Inflammatory macrophage treated with lipopolysaccharide for 4 hours (primary cell): ENCODE results near the gene MLF1.
A peak's percentile ranks its signal among the peaks of the same experiment; 100 is the strongest.

Source experiments
- DNase-seq: peaks from one replicate; pipeline ENCODE4 v3.0.0-alpha.2; 2020

Gene MLF1

DNA sequence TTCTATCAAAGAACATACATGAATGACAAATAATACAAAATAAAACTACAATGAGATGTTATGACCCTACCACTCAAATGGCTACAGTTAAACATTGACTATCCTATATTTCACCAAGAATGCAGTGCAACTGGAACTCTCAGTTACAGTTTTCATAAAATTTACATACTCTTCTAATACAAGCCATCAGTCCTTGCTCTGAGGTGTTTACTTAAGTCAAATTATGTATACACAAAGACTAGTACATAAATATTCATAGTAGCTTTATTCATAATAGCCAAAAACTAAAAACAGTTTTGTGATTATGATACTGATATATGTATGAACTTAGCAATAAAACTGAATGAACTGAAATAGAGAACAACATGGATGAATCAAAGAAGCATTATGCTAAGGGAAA lies 19.2 kb downstream of the MLF1 start:
- no peak for DNase-seq

DNA sequence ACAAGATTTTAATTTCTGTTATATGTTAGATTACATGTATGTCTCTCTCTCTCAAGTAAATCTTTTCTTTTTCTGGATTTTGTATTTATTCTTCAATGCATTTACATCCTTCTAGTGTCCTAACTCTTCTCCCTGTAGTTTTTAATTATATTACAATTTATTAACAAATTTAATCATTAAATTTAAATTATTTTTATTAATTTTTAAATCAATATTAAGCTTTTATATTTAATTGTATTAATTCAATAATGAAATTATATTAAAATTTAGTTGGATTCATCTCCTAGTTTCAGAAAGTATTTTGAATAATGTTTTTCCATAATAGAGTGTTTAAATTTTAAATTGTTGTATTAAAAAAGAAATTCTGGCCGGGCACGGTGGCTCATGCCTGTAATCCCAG lies 29.8 kb downstream of the MLF1 start:
- no peak for DNase-seq

DNA sequence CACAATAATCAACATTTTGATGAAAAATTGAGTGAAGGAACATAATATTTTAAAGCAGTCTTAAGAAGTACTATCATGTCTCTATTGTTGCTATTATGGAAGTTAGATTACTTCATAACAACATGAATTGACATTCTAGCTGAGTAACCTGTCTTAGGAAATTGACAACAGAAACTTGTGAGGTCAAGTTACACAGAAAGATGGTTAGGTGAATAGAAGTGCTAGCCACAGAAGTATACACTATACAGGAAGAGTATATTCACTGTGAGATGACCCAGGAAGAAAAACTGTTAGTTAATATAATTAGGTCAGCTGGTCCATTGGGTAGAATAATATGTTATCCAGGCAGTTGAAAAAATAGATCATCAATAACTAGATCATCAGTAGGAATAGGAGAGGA lies 31.2 kb downstream of the MLF1 start:
- no peak for DNase-seq

DNA sequence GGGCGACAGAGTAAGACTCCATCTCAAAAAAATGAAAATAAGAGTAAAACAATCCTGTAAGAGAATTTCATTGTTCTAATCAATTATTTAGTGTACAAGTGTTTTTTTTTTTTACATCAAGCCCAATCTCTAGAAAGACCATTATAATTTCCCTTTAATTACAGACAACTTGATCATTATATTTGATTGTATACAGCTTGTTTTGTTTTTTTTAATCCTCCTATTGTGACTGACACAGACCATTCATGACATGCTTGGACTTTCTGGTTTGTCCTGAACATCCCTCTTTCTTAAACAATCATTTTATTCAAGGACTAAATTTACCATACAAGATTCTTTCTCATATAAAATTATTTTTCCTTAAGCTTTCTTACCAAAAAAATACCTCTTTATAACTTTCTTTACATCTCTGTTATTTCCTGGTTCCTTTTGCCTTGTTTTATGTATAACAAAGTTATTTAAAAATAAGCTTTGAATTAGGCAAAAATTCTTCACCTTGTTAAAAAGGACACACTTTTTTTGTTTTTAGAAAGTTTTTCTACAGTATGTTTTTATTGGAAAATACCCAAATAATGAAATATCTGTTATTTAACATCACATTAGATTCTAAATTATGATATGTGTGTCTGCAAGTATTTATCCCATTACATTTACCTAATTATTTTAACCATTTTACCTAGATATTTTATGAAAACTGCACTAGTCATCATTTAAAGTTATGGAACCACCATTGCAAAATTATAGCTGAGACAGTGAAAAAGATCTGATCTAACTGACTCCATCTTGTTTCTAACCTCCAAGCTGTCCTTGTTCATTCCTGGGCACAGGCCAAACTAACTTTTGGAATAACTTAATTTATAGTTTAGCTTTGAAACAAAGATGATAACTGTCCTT lies 47.2 kb downstream of the MLF1 start:
- no peak for DNase-seq

DNA sequence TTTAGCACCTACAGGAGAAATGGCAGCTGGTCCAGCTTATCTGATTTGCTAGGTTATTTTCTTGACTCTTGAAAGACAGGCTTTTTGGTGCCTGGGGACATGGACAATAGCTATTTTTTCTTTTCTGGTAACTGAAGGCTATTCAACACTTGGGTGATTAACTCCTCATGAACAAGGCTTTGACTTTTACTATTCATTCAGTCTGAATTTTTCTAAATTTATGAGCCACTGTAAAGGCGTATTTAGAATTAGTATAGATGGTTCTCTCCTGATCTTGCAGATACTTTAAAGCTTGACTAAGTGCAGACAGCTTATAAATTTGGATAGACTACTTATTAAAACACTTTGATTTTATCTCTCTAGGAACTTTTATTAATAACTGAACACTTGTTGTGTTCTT lies 54.9 kb downstream of the MLF1 start:
- DNase-seq: no peak

DNA sequence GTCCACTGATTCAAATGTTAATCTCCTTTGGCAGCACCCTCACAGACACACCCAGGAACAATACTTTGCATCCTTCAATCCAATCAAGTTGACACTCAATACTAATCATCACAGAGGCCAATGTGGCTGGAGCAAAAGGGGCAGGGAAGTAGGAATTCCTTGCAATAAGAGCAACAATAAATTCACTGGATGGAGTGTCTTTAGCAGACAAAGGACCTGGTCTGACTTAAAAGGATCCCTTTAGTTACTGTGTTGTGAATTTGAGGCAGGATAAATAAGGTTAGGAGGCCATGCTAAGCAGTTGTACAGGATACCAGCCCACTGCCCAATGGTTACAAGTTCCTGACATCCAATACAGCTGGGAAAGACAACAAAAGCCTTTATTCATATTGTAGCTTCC lies 61.0 kb downstream of the MLF1 start:
- no peak for DNase-seq

DNA sequence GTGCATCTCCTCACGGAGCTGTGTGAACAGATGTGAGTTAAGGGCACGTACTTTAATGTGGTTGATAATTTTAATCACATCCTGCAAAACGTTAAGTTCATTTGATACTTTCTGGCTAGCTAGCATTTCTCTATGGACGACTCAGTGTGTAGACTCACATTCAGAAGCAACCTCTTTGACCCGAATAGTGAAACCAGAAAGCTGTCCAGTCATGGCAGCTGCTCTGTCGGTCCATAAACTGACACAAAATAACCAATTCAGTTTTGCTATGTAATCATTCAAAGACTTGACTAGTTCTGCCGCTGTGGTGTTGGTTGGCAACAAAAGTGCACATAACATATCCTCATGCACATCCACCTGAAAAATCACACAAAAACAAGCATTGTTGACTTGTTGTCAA lies 69.7 kb downstream of the MLF1 start:
- DNase-seq: no peak

DNA sequence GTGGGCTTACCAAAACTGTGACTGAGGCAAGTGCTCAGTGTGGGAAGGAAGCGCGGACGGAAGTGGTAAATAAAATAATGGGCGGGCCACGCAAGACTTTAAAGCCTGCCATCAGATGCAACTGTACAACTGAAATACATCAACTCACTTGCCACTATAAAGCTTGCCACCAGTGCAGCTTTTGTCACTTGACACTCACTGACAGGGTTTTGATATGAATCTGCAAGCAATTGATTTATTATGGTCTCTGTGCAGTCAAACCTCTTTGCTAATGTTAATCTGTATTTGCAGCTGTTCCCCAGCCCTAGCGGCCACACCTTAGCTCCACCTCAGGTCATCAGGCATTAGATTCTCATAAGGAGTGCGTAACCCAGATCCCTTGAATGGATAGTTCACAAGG lies 71.0 kb downstream of the MLF1 start:
- no peak for DNase-seq

DNA sequence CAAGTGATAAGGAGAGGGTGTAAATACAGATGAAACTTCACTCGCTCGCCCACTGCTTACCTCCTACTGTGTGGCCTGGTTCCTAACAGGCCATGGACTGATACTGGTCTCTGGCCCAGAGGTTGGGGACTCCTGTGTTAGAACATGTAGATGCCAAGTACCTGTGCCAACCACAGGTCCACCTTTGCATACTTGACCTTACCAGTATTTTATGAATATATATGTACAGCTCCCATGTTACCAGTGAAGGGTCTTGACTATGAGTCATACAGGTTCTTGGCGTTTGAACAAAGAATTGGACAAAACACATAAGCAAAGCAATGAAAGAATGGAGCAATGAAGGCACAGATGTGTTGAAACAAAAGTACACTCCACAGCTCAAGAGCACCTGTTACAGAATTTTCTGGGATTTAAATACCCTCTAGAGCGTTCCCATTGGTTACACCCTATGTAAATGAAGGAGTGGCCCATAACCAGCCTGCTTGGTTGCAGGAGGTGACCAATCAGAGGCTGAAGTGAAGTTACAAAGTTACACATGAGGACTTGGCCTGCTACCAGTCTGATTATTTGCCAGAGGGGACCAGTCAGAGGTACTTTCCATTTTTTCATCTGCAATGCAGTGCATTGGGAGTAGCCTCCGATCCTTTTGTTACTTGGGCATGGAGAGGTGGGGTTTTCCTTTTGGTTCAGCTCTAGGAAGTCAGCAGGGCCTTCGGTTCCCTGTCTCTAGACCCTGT lies 71.6 kb downstream of the MLF1 start:
- DNase-seq: no peak

DNA sequence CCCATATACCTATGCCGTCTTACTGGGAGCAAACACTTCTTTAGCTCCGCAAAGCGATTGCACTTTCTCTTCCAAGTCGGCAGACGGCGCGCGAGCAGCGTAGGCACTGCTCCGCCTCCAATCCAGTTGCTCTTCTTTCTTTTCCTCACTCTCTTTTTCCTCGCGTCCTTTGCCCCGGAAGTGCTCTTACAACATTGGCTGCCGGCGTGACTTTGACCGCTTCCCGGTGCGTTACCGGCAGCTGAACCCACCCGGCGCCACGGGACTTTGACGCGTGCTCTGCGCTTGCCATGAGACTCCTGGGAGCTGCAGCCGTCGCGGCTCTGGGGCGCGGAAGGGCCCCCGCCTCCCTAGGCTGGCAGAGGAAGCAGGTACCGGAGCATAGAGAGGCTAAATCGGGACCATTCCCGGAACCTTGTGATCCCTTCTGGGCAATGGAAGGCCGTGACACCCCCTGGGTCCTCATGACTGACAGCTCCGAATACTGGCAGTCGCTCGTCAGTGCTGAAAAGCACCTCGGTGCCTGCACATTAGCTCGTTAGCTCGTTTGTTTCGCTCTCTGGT lies 73.4 kb downstream of the MLF1 start, which contains the start of gene GFM1:
GFM1 (plus strand) TSS at position 183 of the 564 bp plus-strand sequence; CDS start at position 291, 108 bp downstream.
- DNase-seq: peak; percentile 96

DNA sequence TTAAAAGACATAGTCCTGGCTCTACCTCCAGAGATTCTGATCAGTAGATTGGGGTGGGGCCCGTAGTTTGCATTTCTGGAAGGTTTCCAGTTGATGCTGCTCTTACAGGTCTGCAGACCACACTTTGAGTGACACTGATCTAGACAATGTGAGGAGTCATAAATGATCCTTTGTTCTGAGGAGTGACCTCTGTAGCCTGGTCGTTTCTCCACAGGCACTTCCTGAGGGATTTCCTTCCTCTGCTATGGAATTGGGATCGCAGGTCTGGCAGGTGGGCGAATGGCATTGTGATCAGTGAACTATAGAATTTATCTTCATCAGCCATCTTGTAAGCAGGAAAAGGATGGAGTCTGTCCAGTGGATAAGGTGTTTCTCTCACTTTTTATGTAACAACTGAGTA lies 78.8 kb downstream of the MLF1 start:
- no peak for DNase-seq

DNA sequence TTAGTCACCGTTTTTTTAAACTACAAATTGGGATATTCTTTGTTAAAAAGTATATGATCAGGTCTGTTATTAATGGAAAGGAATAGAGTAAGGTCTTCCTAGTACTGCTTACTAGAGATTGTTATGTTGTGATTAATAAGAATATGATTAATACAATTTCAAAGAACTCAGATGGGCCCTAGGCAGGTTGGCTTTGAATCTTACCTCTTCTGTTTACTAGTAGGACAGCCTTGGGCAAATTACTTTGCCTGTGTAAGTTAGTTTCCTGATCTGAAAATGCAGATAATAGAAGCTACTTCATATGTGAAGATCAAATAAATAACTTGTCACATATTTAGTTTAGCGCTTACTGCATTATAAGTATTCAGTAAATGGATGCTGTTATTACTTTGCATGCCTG lies 80.2 kb downstream of the MLF1 start:
- DNase-seq: no peak

DNA sequence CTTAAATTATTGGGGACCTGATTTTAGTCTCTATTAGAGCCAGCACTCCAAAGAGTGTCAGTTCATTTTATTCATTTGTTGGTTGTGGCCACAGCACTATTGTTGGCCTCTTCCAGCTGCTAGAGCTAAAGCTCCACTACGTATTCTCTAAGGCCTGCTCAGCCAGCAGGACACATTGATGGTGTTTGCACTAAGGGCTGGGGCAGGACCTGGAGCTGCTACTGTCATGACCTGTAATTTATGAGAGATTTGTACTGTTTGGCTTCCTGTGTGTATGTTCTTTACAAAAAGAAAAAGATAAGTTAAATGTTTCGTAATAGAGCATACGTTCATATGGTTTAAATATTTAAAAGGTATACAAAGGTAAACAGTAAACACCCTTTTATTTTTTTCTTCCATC lies 81.5 kb downstream of the MLF1 start:
- DNase-seq: no peak
